Body of pancreas (tissue), 4 donors: Measurements from ENCODE around the gene COL6A1.

Experiments
- POLR2A ChIP-seq, 3 donors: fragments of 450-650 bp; IDR thresholded peaks; one replicate each; pipeline ENCODE4 v1.6.1; 2016; ENCODE audit warnings: antibody characterized with exemption in 3 of 3, mild to moderate bottlenecking in 2 of 3
- TF ChIP-seq, protein P1 (sequence below), 7 experiments: fragments of 450-650 bp in 4 of 7; fragments of 200-600 bp in 3 of 7; sonication (generic) in 3 of 7; IDR thresholded peaks; one replicate each; pipeline ENCODE4 v1.5.1; 2016 to 2019; ENCODE audit warnings: antibody characterized with exemption in 7 of 7

DNA sequence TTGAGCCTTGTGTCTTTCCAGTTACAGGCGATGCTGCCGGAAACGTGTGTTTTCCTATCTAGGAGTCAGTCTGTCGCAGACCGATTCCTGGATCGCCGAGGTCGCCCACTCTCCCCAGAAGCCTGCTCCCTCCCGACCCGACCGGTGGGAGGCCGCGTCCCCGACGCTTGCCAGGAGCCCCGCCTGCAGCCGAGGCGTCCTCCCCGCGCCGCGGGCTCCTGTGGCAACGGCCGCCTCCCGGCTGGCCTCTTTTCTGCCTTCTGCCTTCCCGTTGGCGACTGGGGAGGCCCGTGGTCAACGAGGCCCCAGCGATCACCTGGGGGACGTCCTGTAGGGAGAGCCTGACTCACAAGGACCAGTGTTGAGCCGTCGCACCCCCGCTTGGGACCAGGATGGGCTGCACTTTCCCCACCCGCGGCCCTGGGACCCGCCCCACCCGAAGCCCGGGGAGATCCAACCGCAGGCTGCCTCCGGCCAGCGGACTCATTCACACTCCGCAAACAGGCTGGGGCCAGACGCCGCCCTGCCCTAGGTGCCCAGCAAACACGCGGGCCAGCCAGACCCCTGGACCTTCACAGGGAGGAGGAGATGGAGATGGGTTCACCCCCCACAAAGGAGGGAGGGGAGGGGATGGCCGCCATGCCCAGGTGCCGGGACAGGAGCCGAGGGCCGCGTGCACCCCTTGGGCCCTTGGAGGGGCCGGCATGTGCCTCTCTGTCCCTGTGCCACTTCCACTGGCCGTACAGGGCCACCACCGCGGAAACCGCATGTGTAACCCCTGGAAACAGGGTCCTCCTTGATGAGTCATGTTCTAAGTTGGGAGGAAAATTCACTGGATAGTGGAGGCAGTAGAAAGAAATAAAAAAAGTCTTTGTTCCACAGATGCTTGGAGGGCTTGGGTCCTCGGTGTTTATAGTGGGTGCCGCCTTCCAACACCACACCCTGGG lies 7.2 kb upstream of the COL6A1 start:
- TF ChIP-seq, protein P1, sequence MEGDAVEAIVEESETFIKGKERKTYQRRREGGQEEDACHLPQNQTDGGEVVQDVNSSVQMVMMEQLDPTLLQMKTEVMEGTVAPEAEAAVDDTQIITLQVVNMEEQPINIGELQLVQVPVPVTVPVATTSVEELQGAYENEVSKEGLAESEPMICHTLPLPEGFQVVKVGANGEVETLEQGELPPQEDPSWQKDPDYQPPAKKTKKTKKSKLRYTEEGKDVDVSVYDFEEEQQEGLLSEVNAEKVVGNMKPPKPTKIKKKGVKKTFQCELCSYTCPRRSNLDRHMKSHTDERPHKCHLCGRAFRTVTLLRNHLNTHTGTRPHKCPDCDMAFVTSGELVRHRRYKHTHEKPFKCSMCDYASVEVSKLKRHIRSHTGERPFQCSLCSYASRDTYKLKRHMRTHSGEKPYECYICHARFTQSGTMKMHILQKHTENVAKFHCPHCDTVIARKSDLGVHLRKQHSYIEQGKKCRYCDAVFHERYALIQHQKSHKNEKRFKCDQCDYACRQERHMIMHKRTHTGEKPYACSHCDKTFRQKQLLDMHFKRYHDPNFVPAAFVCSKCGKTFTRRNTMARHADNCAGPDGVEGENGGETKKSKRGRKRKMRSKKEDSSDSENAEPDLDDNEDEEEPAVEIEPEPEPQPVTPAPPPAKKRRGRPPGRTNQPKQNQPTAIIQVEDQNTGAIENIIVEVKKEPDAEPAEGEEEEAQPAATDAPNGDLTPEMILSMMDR (IDR thresholded peaks at IDR 0.05), result no peak
- peak in 1 of 3 donors; percentile 9 for TF ChIP-seq POLR2A (IDR thresholded peaks at IDR 0.05)
